Measurements from ENCODE around the gene PTPRJ. TPM values are rescaled to one million over a fixed set of nuclear protein-coding genes. Genes with fewer than 3 reads are reported as not detected.

The PTPRJ gene
- total RNA-seq, 1 donor from 2014 or later = 214 TPM

DNA sequence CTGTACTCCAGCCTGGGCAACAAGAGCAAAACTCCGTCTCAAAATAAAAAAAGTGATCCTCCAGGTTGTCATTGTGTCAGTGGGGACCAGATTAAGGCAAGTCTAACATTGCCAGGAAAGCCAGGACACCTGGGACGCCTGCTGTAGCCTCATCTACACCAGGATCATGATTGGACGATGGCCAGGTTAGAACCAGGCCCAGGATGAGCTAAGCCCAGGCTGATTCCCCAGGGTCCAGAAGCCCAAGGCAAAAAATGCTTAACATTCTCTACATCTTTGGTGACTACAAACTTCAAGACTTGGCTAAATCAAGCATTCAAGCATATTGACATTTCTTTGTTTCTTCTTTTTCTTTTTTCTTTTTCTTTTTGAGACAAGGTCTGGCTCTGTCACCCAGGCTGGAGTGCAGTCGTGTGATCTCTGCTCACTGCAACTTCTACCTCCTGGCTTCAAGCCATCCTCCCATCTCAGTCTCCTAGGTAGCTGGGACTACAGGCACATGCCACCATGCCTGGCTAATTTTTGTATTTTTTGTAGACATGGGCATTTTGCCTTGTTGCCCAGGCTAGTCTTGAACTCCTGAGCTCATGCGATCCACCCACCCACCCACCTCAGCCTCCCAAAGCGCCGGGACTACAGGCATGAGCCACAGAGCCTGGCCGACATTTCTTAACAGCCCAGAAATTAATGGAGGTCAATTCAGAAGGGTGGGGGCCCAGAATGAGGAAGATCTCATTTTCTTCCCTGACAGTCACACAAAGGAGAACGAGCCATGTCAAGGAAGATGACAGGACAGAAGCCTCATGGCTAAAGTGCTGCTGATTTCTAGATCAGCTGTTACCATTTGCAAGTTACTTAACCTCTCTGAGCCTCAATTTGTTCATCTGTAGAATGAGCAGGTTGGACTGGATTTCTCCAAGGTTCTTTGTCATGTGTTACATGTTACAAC is 12.5 kb upstream of the PTPRJ start:
- DNase-seq (ENCODE audit: low read depth) = peak; percentile 49

DNA sequence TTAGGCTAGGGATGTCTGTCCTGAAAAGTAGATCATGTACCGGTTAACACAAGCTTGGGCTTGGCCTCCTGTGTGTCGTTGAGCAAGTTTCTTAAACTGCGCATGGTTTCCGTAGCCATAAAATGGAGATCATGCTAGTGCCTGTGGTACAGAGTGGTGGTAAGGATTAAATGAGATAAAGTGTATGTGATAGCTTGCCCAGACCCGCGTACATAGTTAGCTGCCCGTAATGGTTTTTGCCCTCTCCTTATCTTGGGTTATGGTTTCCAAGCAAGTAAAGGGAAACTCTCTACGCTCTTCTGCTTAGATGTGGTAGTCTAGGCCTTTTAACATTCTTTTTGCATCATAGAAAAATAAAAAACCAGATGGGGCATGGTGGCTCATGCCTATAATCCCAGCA is 11.0 kb upstream of the PTPRJ start:
- DNase-seq (ENCODE audit: low read depth) = no peak

DNA sequence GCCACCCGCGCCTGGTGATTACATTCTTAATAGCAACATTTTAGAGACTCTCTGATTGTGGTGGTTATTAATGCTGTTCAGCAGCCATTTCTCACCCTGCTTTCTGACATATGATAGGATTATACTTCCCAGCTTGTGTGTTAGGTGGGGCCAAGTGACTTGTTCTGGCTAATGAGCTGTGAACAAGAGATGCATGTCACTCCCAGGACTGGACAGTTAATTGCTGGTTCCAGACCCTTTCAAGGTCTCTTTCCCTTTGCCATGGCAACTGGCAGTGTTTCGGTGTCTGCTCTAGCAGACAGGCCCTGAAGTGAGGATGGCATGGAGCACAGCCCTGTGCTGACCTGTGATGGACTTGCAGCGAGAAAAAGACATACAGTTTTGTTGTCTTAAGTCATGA is 8.9 kb upstream of the PTPRJ start:
- no peak for DNase-seq (ENCODE audit: low read depth)

DNA sequence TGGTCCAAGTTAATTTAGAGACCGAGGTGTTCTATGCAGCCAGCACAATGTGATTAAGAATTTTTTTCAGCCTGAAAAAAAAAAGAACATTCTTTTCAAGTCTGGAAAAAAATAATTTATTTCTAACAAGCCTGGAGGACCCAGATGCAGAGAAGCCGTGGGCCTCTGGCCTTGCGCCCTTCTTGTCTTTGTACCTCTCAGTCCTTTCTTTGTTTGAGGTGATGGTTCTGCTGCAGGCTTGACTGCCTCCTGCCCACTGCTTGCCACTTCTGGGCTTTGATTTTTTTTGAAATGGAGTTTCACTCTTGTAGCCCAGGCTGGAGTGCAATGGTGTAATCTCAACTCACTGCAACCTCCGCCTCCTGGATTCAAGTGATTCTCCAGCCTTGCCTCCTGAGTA is 7.2 kb upstream of the PTPRJ start:
- DNase-seq (ENCODE audit: low read depth) = no peak

DNA sequence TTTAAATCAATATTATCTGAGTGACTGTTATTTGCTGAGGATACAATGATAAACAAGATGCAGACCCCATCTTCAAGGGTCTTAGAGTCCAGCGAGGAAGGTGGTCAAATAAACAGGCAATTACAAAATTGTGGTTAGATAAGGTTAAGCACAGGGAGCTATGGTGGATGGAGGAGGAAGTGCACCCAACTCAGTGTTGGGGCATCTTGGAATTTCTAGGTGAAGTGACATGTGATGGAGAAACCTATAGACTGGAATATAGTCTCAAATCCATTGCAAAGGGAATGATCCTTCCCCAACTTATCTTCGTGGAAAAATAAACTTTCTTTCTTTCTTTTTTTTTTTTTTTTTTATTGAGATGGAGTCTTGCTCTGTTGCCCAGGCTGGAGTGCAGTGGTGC is 3.4 kb upstream of the PTPRJ start:
- no peak for DNase-seq (ENCODE audit: low read depth)

- peak; percentile 52 for DNase-seq (ENCODE audit: low read depth)
Measured at GRCh38 chr11:47977623-47978022, 2.7 kb upstream of the PTPRJ start.

- DNase-seq (ENCODE audit: low read depth) = no peak
Measured at GRCh38 chr11:47979378-47980087, 826 bp upstream of the PTPRJ start.

- no peak for DNase-seq (ENCODE audit: low read depth)
Measured at GRCh38 chr11:47980907-47981621, 705 bp downstream of the PTPRJ start.

GRCh38 chr11:47981667-47982404 is 1.5 kb downstream of the PTPRJ start:
- no peak for DNase-seq (ENCODE audit: low read depth)

DNA sequence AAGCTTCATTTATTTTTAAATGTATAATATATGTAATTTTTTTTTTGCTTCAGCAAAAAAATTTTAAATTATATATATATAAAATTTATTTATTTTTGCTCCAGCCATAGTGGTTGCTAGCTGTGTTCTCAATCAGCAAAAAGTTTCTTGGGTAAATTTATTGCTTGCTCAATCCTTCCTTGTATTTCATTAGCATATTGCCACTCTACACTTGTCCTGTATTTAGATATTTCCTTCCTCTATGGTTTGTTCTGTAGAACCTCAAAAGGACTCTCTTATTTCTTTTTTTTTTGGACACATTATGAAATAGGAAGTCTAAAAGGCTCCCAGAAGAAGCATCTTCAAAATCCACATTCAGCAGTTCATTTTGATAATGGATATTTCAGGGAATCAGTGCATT is 2.3 kb downstream of the PTPRJ start:
- DNase-seq (ENCODE audit: low read depth) = no peak

DNA sequence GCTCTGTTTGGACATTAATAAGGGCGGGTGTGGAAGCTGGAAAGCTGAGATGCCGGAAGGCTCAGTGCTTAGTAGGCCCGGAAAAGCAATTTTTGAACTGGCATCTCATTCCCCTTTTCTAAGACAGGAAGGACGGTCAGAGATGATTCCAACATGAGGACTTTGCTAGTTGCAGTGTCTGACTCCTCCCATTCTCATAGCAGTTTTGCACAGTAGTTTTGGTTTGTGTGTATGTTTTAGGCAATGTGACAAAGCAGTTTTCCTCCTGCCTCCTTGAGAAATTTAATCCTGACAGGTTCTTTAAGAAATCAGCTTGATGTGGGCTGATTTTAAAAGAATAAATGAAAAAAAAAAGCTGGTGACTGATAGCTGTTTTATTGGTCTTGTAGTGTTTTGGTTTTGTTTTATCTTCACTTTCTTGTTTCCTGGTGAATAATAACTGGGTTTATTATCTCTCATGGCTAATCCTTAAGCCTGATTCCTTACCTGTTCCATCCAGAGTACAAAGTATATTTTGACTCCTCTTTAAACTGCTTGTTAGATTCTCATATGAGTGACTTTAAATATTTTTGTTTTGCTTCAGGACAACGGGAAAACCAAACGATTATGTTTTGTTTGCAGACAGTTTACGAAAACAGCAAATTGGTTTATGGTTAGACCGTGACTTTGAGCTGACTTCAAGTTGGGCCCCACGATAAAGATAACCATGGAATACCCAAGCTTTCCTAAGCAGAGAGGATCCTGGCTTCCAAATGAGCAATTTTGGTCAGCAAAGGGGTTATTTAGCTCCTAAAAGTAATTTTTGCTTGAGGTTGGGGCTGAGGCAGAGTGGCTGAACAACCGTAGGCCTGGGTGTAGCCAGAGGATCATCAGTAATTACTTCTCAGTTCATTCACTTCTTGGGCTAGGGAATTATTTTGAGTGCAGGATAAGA is 3.4 kb downstream of the PTPRJ start:
- no peak for DNase-seq (ENCODE audit: low read depth)

- no peak for DNase-seq (ENCODE audit: low read depth)
Measured at GRCh38 chr11:47986219-47986618, 5.9 kb downstream of the PTPRJ start.

DNA sequence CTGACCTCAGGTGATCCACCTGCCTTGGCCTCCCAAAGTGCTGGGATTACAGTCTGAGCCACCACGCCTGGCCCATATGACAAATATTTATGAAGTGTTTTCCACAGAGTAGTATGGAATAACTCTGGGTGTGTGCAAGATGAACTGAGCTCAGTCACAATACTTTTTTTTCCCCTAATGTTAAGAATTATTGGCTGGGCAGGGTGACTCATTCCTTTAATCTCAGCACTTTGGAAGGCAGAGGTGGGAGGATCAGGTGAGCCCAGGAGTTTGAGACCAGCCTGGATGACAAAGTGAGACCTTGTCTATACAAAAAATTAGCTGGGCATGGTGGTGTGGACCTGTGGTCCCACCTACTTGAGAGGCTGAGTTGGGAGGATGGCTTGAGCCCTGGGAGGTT is 6.4 kb downstream of the PTPRJ start:
- peak; percentile 71 for DNase-seq (ENCODE audit: low read depth)

GRCh38 chr11:47987310-47987709 is 7.0 kb downstream of the PTPRJ start:
- no peak for DNase-seq (ENCODE audit: low read depth)

GRCh38 chr11:47987781-47988180 is 7.4 kb downstream of the PTPRJ start:
- no peak for DNase-seq (ENCODE audit: low read depth)

DNA sequence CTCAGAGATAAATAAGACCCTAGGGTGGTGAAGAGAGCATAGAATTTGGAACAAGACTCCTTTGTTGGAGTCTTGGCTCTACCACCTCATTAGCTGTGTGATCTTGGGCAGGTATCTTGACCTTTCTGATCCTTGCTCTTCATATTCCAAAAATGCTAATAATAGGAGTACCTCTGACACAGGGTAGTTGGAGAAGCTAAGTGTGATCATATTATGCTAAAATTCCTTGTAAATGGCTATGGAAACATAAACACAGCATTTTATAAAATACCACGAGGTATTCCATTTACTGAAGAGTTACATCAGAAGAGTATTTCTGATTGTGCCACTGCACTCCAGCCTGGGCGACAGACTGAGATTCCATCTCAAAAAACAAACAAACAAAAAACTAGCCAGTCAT is 9.4 kb downstream of the PTPRJ start:
- DNase-seq (ENCODE audit: low read depth) = no peak

GRCh38 chr11:47991266-47991830 is 11.0 kb downstream of the PTPRJ start:
- DNase-seq (ENCODE audit: low read depth) = peak; percentile 89

DNA sequence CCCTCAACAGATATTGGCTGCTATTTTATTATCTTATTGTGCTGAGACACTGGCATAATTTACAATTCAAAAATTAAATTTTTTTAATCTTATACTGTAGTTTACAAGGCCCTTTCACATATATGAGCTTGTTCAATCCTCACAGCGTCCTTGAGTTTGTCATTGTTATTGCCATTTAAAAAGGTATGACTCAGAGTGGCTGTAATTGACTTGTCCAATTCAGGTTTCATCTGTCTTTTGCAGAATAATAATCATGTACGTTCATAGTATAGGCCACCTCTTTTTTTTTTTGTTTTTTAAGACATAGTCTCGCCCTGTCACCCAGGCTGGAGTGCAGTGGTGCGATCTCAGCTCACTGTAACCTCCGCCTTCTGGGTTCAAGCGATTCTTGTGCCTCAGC is 11.5 kb downstream of the PTPRJ start:
- DNase-seq (ENCODE audit: low read depth) = no peak

DNA sequence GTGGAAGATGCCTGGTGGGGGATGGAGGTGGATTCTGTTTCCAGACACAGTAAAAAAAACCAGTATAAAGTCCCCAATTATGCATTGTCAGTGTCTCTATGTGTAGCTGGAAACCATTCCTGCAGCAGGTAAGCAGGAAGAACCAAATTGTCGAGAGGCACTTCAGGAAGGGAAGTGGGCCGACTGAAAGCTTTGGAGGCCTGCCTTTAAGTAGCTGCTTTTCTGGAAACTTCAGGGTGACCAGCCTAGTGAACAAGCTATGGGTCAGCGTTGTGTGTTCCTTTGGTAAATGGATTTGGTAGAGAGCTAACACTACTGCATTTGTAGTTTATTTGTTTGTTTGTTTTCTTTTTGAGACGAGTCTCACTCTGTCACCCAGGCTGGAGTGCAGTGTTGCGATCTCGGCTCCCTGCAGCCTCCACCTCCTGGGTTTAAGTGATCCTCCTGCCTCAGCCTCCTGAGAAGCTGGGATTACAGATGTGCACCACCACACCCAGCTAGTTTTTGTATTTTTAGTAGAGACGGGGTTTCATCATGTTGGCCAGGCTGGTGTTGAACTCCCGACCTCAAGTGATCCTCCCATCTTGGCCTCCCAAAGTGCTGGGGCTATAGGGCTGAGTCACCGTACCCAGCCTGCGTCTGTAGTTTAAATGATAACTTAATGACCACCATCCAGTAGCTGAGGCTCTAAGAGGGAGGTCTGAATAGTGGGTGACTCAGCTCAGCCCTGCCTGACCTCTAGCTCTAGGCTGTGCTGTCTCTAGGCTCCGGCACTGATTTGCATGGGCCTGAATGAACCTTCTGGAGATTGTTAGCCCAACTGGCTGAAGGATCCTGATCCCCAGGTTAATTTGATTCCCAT is 12.8 kb downstream of the PTPRJ start:
- peak; percentile 97 for DNase-seq (ENCODE audit: low read depth)

Measured in renal cortical epithelial cell (primary cell).